H1 (cell line): ENCODE data around the gene CHSY3. TPM values are rescaled to one million over a fixed set of nuclear protein-coding genes. Genes with fewer than 3 reads are reported as not detected.

Experiments
- CTCF ChIA-PET: fragments of 300-600 bp; sonication (Branson Sonifier 250); formaldehyde crosslinking; loops from one replicate; lab custom pipeline; 2021; ENCODE audit not compliant: partially characterized antibody; lab: Charles Lee
- POLR2A ChIA-PET: fragments of 300-600 bp; sonication (Branson Sonifier 250); formaldehyde crosslinking; loops from one replicate; lab custom pipeline; 2021; ENCODE audit warnings: inconsistent platforms; ENCODE audit not compliant: partially characterized antibody; lab: Charles Lee
- DNase-seq, 2 experiments: peaks; one replicate each; pipeline versions ENCODE4 v3.0.0 to v3.0.0-alpha.2; 2010 to 2022; ENCODE audit warnings: low spot score in 2 of 2, low read depth in 1 of 2, mixed read lengths in 1 of 2
- FAIRE-seq: peaks from 2 replicates; lab custom pipeline; 2011; peaks lifted over from hg19 to GRCh38; lab: Jason Lieb, UNC
- H2AFZ ChIP-seq: 2 replicates; pipeline ENCODE4 v1.8.1; 2012; ENCODE audit warnings: low read length, inconsistent platforms
- H2AK5ac ChIP-seq: 2 replicates; pipeline ENCODE4 v1.6.1; 2013; ENCODE audit warnings: low read depth, low read length
- H2BK120ac ChIP-seq: replicated peaks from 2 replicates; pipeline ENCODE3; 2013; ENCODE audit warnings: low read depth, low read length, inconsistent platforms
- H2BK12ac ChIP-seq: 2 replicates; pipeline ENCODE4 v1.6.1; 2013; ENCODE audit warnings: low read depth, low read length
- H2BK15ac ChIP-seq: 2 replicates; pipeline ENCODE4 v1.6.1; 2013; ENCODE audit warnings: low read length
- H2BK20ac ChIP-seq: 2 replicates; pipeline ENCODE4 v1.6.1; 2013; ENCODE audit warnings: low read length
- H2BK5ac ChIP-seq: 2 replicates; pipeline ENCODE4 v1.6.1; 2013; ENCODE audit warnings: low read depth, low read length
- H3K14ac ChIP-seq: 2 replicates; pipeline ENCODE4 v1.6.1; 2013; ENCODE audit warnings: inconsistent platforms; ENCODE audit not compliant: insufficient read length
- H3K18ac ChIP-seq: 2 replicates; pipeline ENCODE4 v1.6.1; 2013; ENCODE audit warnings: low read length; ENCODE audit errors: extremely low read depth
- H3K23ac ChIP-seq: 2 replicates; pipeline ENCODE4 v1.6.1; 2013; ENCODE audit warnings: inconsistent platforms; ENCODE audit not compliant: insufficient read length
- H3K23me2 ChIP-seq: 2 replicates; pipeline ENCODE4 v1.6.1; 2013; ENCODE audit warnings: low read depth, low read length
- H3K27ac ChIP-seq: 2 replicates; pipeline ENCODE4 v1.6.1; 2011; ENCODE audit warnings: low read depth, low read length, inconsistent platforms
- H3K27me3 ChIP-seq, 4 experiments: replicated peaks in 1 of 4; 1 replicate in 1 of 4; 2 replicates in 3 of 4; pipeline versions ENCODE4 v1.6.1 to v1.8.1; 2011 to 2013; ENCODE audit warnings: low read length in 3 of 4, mild to moderate bottlenecking in 3 of 4, inconsistent platforms in 2 of 4, mixed read lengths in 2 of 4, moderate library complexity in 1 of 4; ENCODE audit not compliant: control insufficient read depth in 3 of 4, insufficient read depth in 3 of 4; ENCODE audit errors: extremely low read depth in 1 of 4
- H3K36me3 ChIP-seq, 4 experiments: 2 replicates each; pipeline versions ENCODE4 v1.6.1 to v1.8.1; 2011 to 2013; ENCODE audit warnings: mild to moderate bottlenecking in 4 of 4, low read length in 3 of 4, moderate library complexity in 2 of 4, control low read depth in 1 of 4, inconsistent platforms in 1 of 4; ENCODE audit not compliant: insufficient read depth in 4 of 4, control insufficient read depth in 2 of 4
- H3K4ac ChIP-seq: replicated peaks from 2 replicates; pipeline ENCODE3; 2013; ENCODE audit warnings: low read length, low read depth, mixed read lengths, inconsistent platforms; ENCODE audit not compliant: insufficient read length
- H3K4me1 ChIP-seq, 4 experiments: replicated peaks in 1 of 4; 1 replicate in 1 of 4; 2 replicates in 3 of 4; pipeline versions ENCODE4 v1.6.1 to v1.8.1; 2011 to 2013; ENCODE audit warnings: low read length in 3 of 4, inconsistent platforms in 2 of 4, mixed read lengths in 1 of 4; ENCODE audit not compliant: insufficient read depth in 4 of 4, control insufficient read depth in 3 of 4
- H3K4me2 ChIP-seq, 2 experiments: 2 replicates each; pipeline versions ENCODE4 v1.6.1 to v1.8.1; 2011 to 2013; ENCODE audit warnings: low read depth in 2 of 2, low read length in 2 of 2, control low read depth in 1 of 2, inconsistent platforms in 1 of 2, mild to moderate bottlenecking in 1 of 2; ENCODE audit not compliant: insufficient read depth in 1 of 2
- H3K4me3 ChIP-seq, 4 experiments: fragments of 200-600, 300-600 bp in 1 of 4; sonication (generic), shearing (Covaris generic), sonication (Bioruptor Twin) in 1 of 4; 2 replicates each; pipeline versions ENCODE4 v1.5.1 to v1.8.1; 2011 to 2016; ENCODE audit warnings: low read length in 4 of 4, low read depth in 3 of 4, control low read depth in 2 of 4, inconsistent platforms in 2 of 4, mild to moderate bottlenecking in 2 of 4, mixed read lengths in 1 of 4, moderate library complexity in 1 of 4; ENCODE audit not compliant: insufficient read depth in 2 of 4; ENCODE audit errors: extremely low read depth in 1 of 4
- H3K56ac ChIP-seq: replicated peaks from 2 replicates; pipeline ENCODE3; 2013; ENCODE audit warnings: low read depth, mild to moderate bottlenecking, mixed read lengths, low read length, inconsistent platforms; ENCODE audit not compliant: insufficient read length
- H3K79me1 ChIP-seq: 2 replicates; pipeline ENCODE4 v1.6.1; 2013; ENCODE audit warnings: low read depth, low read length, control low read depth
- H3K79me2 ChIP-seq, 2 experiments: 2 replicates each; pipeline versions ENCODE4 v1.6.1 to v1.8.1; 2012 to 2013; ENCODE audit warnings: low read length in 2 of 2, mild to moderate bottlenecking in 2 of 2, inconsistent platforms in 1 of 2; ENCODE audit not compliant: insufficient read depth in 2 of 2, control insufficient read depth in 1 of 2
- H3K9ac ChIP-seq, 4 experiments: replicated peaks in 1 of 4; 1 replicate in 1 of 4; 2 replicates in 3 of 4; pipeline versions ENCODE4 v1.6.1 to v1.8.1; 2011 to 2013; ENCODE audit warnings: low read depth in 3 of 4, low read length in 3 of 4, control low read depth in 2 of 4, mild to moderate bottlenecking in 2 of 4, moderate library complexity in 2 of 4, inconsistent platforms in 1 of 4; ENCODE audit errors: extremely low read depth in 1 of 4
- H3K9me3 ChIP-seq, 2 experiments: 2 replicates each; pipeline versions ENCODE4 v1.6.1 to v1.8.1; 2012 to 2013; ENCODE audit warnings: mild to moderate bottlenecking in 2 of 2, moderate library complexity in 2 of 2, control low read depth in 1 of 2, inconsistent platforms in 1 of 2, low read depth in 1 of 2, low read length in 1 of 2, mixed read lengths in 1 of 2; ENCODE audit not compliant: insufficient read depth in 2 of 2
- H4K20me1 ChIP-seq, 2 experiments: replicated peaks in 1 of 2; 2 replicates each; pipeline versions ENCODE3 to v1.8.1; 2011 to 2013; ENCODE audit warnings: inconsistent platforms in 2 of 2, low read length in 2 of 2, mild to moderate bottlenecking in 1 of 2; ENCODE audit not compliant: insufficient read depth in 2 of 2, control insufficient read depth in 1 of 2
- H4K5ac ChIP-seq: 2 replicates; pipeline ENCODE4 v1.6.1; 2013; ENCODE audit warnings: low read length, low read depth, mixed read lengths, inconsistent platforms; ENCODE audit not compliant: insufficient read length
- H4K8ac ChIP-seq: 2 replicates; pipeline ENCODE4 v1.8.0; 2013; ENCODE audit warnings: mild to moderate bottlenecking, moderate library complexity, low read length, inconsistent platforms; ENCODE audit not compliant: insufficient read depth; ENCODE audit errors: extremely low read depth
- H4K91ac ChIP-seq: replicated peaks from 2 replicates; pipeline ENCODE3; 2013; ENCODE audit warnings: low read length, mixed read lengths, inconsistent platforms; ENCODE audit not compliant: insufficient read length
- BRCA1 ChIP-seq: IDR thresholded peaks from 2 replicates; pipeline ENCODE4 v1.6.1; 2012; ENCODE audit warnings: low read depth, low read length, improper control_type of control experiment
- CTCF ChIP-seq, 3 experiments: IDR thresholded peaks; 1 replicate in 2 of 3; 2 replicates in 1 of 3; pipeline versions ENCODE4 v1.5.1 to v1.6.1; 2011; ENCODE audit warnings: low read length in 3 of 3, mild to moderate bottlenecking in 3 of 3, inconsistent platforms in 2 of 3, low read depth in 1 of 3, moderate library complexity in 1 of 3; ENCODE audit not compliant: insufficient read depth in 1 of 3; ENCODE audit errors: control extremely low read depth in 1 of 3
- E2F6 ChIP-seq: IDR thresholded peaks from 2 replicates; pipeline ENCODE4 v1.6.1; 2012; ENCODE audit warnings: inconsistent platforms
- HDAC6 ChIP-seq: IDR thresholded peaks from one replicate; pipeline ENCODE4 v1.7.1; 2012; ENCODE audit warnings: low read depth, mild to moderate bottlenecking, inconsistent platforms, low read length, moderate library complexity
- KDM1A ChIP-seq: fragments of 200-600, 300-600 bp; sonication (generic); IDR thresholded peaks from 2 replicates; pipeline ENCODE4 v1.7.1; 2016; ENCODE audit warnings: mild to moderate bottlenecking, low read length, borderline replicate concordance
- MAFK ChIP-seq: IDR thresholded peaks from 2 replicates; pipeline ENCODE4 v1.6.1; 2012; ENCODE audit warnings: low read depth, mild to moderate bottlenecking, improper control_type of control experiment, low read length
- NANOG ChIP-seq: IDR thresholded peaks from 2 replicates; pipeline ENCODE4 v1.6.1; 2011; ENCODE audit warnings: low read length, low read depth, mild to moderate bottlenecking, inconsistent platforms; ENCODE audit not compliant: insufficient read depth, poor library complexity, severe bottlenecking
- POU5F1 ChIP-seq: IDR thresholded peaks from 2 replicates; pipeline ENCODE4 v1.6.1; 2011; ENCODE audit warnings: low read depth, mild to moderate bottlenecking, low read length, moderate library complexity
- RAD21 ChIP-seq, 2 experiments: IDR thresholded peaks in 1 of 2; conservative IDR thresholded peaks in 1 of 2; 2 replicates each; pipeline ENCODE4 v1.6.1; 2011; ENCODE audit warnings: low read depth in 2 of 2, low read length in 2 of 2, improper control_type of control experiment in 1 of 2, inconsistent platforms in 1 of 2, mild to moderate bottlenecking in 1 of 2, moderate library complexity in 1 of 2
- SUZ12 ChIP-seq: fragments of 200-600 bp; sonication (generic); IDR thresholded peaks from 2 replicates; pipeline ENCODE4 v1.6.1; 2012; ENCODE audit warnings: mild to moderate bottlenecking, inconsistent platforms, low read length, moderate library complexity, mixed read lengths
- WGBS, 2 experiments: shearing (Covaris generic) in 1 of 2; methylation state at CpG; one replicate each; pipeline versions ENCODE4 v1.1.6 to v1.1.7; 2013 to 2015; ENCODE audit warnings: low lambda C conversion rate in 2 of 2, mixed read lengths in 2 of 2, inconsistent platforms in 1 of 2, low coverage in 1 of 2, missing lambda C conversion rate in 1 of 2; ENCODE audit not compliant: insufficient replicate concordance in 2 of 2, insufficient coverage in 1 of 2, insufficient read length in 1 of 2; ENCODE audit errors: extremely low coverage in 1 of 2, missing lambda C conversion rate in 1 of 2; 5-methylcytosine and 5-hydroxymethylcytosine counted together
- polyA plus RNA-seq, 7 experiments: library from polyadenylated mRNA; depleted of rRNA in 3 of 7; stranded (reverse) in 5 of 7; unstranded in 2 of 7; fragments of >200 nt in 5 of 7; fragments of 200-250 nt in 2 of 7; gene quantifications; 1 replicate in 5 of 7; 2 replicates in 1 of 7; 4 replicates in 1 of 7; pipeline versions ENCODE4 v1.2.1 to v1.2.3, GENCODE V29; 2011 to 2013; ENCODE audit warnings: missing spikeins in 2 of 7, mixed read lengths in 2 of 7
- total RNA-seq: library from RNA; stranded (reverse); fragmentation: NEBNext Ultra II Directional; extraction: Animal tissue kit (Norgen Biotek cat#: 25700); gene quantifications from 2 replicates; pipeline ENCODE4 v1.2.1, GENCODE V29; 2021

Gene CHSY3
- total and polyA plus RNA-seq, 2 of the 8 experiments (the other 6 are each of a cell fraction or from before 2014, with no cell fraction given), result 0.24 to 1.8 TPM

GRCh38 chr5:129963359-129963758 is 59.1 kb downstream of the CHSY3 start:
- H2BK120ac ChIP-seq, result no peak overlapping the region
- H3K23me2 ChIP-seq, result no peaks in the 10 kb centered on the region
- no peaks in the 10 kb centered on the region for H3K9me3 ChIP-seq
- ChIA-PET POLR2A (no interaction called here), CTCF (interaction anchor here (0.6 kb wide), 1 partner anchor 95 kb away, joined by 3 read pairs; no protein-coding TSS in a partner anchor)
- no peaks in the 10 kb centered on the region for H4K20me1 ChIP-seq
- no peak overlapping the region for H3K18ac ChIP-seq
- WGBS, 2 experiments, result 83% methylated on average over 3 of the region's 3 CpGs; no CpG with 5 or more reads in 1 of the 2 experiments
- no peak overlapping the region for H3K56ac ChIP-seq
- H3K27me3 ChIP-seq, result no peaks in the 10 kb centered on the region
- H3K4me3 ChIP-seq, result no peak overlapping the region
- H4K91ac ChIP-seq, result no peak overlapping the region
- no peak overlapping the region for H3K14ac ChIP-seq
- no peak overlapping the region for H4K8ac ChIP-seq
- no peak for DNase-seq
- H3K36me3 ChIP-seq, result no peaks in the 10 kb centered on the region
- H2BK20ac ChIP-seq, result no peak overlapping the region
- no peak overlapping the region for H3K4ac ChIP-seq
- H2BK12ac ChIP-seq, result no peak overlapping the region
- H3K23ac ChIP-seq, result no peak overlapping the region
- no peaks in the 10 kb centered on the region for H3K79me1 ChIP-seq
- no peak overlapping the region for H2BK15ac ChIP-seq
- H2AFZ ChIP-seq, result no peak overlapping the region
- no peaks in the 10 kb centered on the region for H3K79me2 ChIP-seq
- no peak overlapping the region for H2BK5ac ChIP-seq
- H3K4me2 ChIP-seq, result no peak overlapping the region
- H3K9ac ChIP-seq, result no peak overlapping the region
- H2AK5ac ChIP-seq, result no peak overlapping the region
- no peak overlapping the region for H3K27ac ChIP-seq
- no peaks in the 10 kb centered on the region for H3K4me1 ChIP-seq
- H4K5ac ChIP-seq, result no peak overlapping the region
- no peak for FAIRE-seq
- no peak for TF ChIP-seq KDM1A
- no peak for TF ChIP-seq BRCA1
- TF ChIP-seq RAD21 (IDR thresholded peaks at IDR 0.05 in 1 of 2, conservative IDR thresholded peaks at IDR 0.05 in 1 of 2; ENCODE audit: low read depth in 2 of 2, low read length in 2 of 2), result no peak
- TF ChIP-seq POU5F1, result no peak
- no peak for TF ChIP-seq CTCF (IDR thresholded peaks at IDR 0.05; ENCODE audit: control extremely low read depth in 1 of 3, insufficient read depth in 1 of 3, low read depth in 1 of 3, low read length in 3 of 3)
- TF ChIP-seq NANOG, result no peak
- no peak for TF ChIP-seq SUZ12
- TF ChIP-seq MAFK, result no peak
- no peak for TF ChIP-seq E2F6
- TF ChIP-seq HDAC6, result no peak
